HUES6 (cell line): ENCODE measurements around the gene ADGRD1.

Experiments used
- H3K27ac ChIP-seq: 2 replicates; pipeline ENCODE4 v1.7.0; 2013; ENCODE audit warnings: low read depth, mild to moderate bottlenecking, low read length, inconsistent platforms
- H3K27me3 ChIP-seq: 2 replicates; pipeline ENCODE4 v1.6.1; 2013; ENCODE audit warnings: low read length; ENCODE audit not compliant: control insufficient read depth, insufficient read depth
- H3K36me3 ChIP-seq: 2 replicates; pipeline ENCODE4 v1.6.1; 2013; ENCODE audit warnings: low read length; ENCODE audit not compliant: control insufficient read depth, insufficient read depth
- H3K4me1 ChIP-seq: 2 replicates; pipeline ENCODE4 v1.6.1; 2013; ENCODE audit warnings: low read length; ENCODE audit not compliant: control insufficient read depth, insufficient read depth
- H3K4me3 ChIP-seq: 2 replicates; pipeline ENCODE4 v1.5.1; 2013; ENCODE audit warnings: low read depth, low read length
- H3K9ac ChIP-seq: one replicate; pipeline ENCODE4 v1.6.1; 2013; ENCODE audit warnings: mild to moderate bottlenecking, low read length
- H3K9me3 ChIP-seq: 2 replicates; pipeline ENCODE4 v1.6.1; 2013; ENCODE audit warnings: low read depth, low read length; ENCODE audit not compliant: control insufficient read depth, insufficient read depth

Gene ADGRD1

DNA sequence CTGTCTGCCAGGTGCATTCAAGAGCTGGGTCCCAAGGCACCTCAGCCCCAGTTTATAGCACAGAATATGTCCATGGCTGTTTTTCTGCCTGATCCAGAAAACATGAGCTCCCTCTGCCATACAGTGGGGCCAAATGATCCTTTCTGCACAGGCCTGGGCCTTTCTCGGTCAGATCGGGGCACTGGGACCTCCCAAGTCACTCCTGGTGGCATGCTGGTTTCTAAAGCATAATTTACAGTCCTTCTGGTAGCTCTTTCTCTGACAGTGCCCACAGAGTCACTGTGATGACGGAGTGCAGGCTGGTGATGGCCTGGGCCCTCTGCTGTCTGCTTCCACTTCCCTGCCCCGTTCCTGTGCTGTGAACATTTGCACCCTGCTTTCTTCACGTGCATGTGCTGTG lies 99.2 kb downstream of the ADGRD1 start:
- no peaks in the 10 kb centered on the region; the same call in 1 of the 2 replicates for H3K27me3 ChIP-seq
- no peak overlapping the region for H3K27ac ChIP-seq
- no peaks in the 10 kb centered on the region for H3K9me3 ChIP-seq
- H3K4me3 ChIP-seq: no peak overlapping the region
- H3K36me3 ChIP-seq: no peaks in the 10 kb centered on the region
- no peak overlapping the region for H3K9ac ChIP-seq
- H3K4me1 ChIP-seq: no peaks in the 10 kb centered on the region

DNA sequence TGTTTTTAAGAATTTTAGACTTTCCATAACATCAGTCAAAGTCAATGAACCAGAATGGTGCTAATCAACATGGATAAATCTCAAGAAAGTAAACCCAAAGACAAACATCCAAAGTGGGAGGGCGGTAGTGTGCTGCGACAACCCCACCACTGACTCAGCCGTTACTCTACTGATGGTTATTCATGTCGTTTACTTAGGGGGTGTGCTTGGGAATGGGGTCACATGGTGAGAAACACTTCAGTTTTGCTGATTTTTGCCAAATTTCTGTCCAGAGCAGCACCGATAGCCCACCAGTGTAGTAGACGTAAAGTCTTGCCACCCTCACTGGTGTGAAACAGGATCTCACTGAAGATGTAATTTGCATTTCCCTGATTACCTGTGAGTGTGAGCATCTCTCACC lies 99.9 kb downstream of the ADGRD1 start:
- Histone ChIP-seq H3K36me3 (no peaks in the 10 kb centered on the region), H3K27me3 (no peaks in the 10 kb centered on the region; the same call in 1 of the 2 replicates), H3K27ac (no peak overlapping the region), H3K9me3 (no peaks in the 10 kb centered on the region), H3K9ac (no peak overlapping the region), H3K4me3 (no peak overlapping the region), H3K4me1 (no peaks in the 10 kb centered on the region)

DNA sequence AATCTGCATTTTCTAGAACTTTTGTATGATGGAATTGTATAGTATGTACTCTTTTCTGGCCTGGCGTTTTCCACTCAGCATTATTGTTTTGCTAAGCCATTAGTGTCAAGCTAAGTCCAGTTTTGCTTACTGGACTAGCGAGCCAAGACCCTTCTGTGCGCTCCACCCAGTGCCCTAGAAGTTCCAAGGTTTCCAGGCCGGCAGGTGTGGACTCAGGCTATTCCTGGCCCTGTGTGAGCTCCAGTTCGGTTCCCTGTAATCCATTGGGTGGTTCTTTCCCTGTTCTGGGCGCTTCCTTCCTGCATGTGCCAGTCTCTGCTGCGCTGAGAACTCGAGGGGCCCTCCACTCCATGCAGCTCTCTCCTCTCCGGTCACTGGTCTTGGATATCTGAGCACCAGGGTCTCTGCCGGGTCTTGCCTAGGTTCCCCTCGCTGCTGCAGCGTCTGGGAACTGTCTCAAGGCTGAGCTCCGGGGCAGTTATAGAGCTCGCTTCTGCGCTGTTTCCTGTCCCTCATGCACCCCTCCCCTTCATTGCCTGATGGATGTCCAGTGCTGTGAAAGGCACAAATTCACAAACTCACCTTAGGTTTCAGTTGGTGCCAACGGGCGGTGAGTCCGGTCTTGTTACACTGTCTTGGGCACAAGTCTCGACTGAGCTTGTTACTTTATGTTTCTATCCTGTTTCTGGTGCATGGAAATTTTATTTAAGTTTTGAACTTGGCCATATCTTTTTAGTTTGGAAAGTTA lies 100.8 kb downstream of the ADGRD1 start:
- no peaks in the 10 kb centered on the region for H3K4me1 ChIP-seq
- no peak overlapping the region for H3K4me3 ChIP-seq
- no peak overlapping the region for H3K27ac ChIP-seq
- no peaks in the 10 kb centered on the region for H3K9me3 ChIP-seq
- H3K36me3 ChIP-seq: no peaks in the 10 kb centered on the region
- H3K27me3 ChIP-seq: no peaks in the 10 kb centered on the region; the same call in 1 of the 2 replicates
- H3K9ac ChIP-seq: no peak overlapping the region

DNA sequence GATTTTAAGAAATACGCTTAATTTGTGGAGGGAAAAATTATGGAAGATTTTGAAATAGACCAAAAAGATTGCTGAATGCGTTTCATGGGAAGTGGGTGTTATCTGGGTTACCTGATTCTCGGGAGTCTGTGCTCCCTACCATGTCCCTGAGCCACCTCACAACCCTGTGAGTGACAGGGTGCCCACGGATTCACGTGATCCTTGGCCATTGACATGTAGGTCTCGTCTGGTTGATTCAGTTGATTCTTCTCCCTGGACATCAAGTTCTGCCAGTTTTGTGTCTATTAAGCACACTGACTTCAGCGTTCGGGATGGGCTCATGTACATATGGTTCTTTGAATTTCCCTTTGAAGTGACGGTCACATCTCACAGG lies 101.4 kb downstream of the ADGRD1 start:
- H3K27me3 ChIP-seq: no peaks in the 10 kb centered on the region; the same call in 1 of the 2 replicates
- no peaks in the 10 kb centered on the region for H3K4me1 ChIP-seq
- no peak overlapping the region for H3K9ac ChIP-seq
- H3K9me3 ChIP-seq: no peaks in the 10 kb centered on the region
- H3K27ac ChIP-seq: no peak overlapping the region
- H3K4me3 ChIP-seq: no peak overlapping the region
- H3K36me3 ChIP-seq: no peaks in the 10 kb centered on the region

DNA sequence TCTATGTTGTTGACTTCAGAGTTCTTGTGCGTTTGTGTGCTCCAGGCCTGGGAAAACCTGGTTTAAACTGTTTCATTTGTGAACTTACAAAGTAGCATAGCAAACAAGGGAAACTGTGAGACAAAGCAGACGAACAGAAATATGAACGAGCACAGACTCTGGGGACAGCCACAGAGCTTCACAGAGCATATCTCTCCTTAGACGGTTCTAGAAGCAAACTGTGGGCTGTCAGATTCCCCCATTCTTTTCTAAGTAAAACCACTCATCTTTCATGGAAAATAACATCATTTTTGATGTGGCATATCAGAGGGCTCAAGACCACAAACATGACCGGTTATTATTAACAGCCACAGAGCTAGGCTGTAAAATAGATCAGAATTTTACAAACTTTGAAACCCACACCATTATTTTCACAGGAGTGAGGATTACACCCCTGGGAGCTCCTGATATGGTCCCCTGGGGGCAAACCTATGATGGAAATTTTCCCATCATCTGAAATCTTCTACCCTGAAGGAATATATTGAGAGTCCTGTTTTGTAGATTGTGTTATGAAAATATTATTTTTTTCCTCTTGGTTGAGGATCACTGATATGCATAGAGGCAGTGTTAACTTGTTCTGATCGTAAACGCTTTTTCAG lies 102.0 kb downstream of the ADGRD1 start:
- Histone ChIP-seq H3K9ac (no peak overlapping the region), H3K4me3 (no peak overlapping the region), H3K36me3 (no peaks in the 10 kb centered on the region), H3K4me1 (no peaks in the 10 kb centered on the region), H3K9me3 (no peaks in the 10 kb centered on the region), H3K27me3 (no peaks in the 10 kb centered on the region; the same call in 1 of the 2 replicates), H3K27ac (no peak overlapping the region)

DNA sequence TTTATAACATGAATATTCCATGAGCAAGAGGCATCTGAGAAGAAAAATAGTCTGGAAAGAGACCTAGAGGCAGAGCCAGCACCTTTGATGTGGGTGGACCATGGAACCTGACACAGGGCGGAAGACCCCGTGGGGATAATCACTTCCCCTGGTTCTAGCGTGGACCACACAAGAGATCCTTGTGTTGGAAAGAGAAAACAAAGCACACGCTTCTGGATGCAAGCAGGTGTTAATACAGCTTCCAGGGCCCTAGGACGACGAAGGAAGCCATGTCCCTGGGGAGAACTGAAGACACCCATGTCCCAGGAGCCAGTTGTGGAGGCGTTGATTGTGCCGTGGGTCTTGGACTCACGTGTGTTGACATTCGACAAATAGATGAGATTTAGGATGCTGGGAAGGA lies 102.9 kb downstream of the ADGRD1 start:
- H3K9me3 ChIP-seq: no peaks in the 10 kb centered on the region
- no peak overlapping the region for H3K4me3 ChIP-seq
- no peaks in the 10 kb centered on the region; the same call in 1 of the 2 replicates for H3K27me3 ChIP-seq
- H3K9ac ChIP-seq: no peak overlapping the region
- H3K27ac ChIP-seq: no peak overlapping the region
- H3K4me1 ChIP-seq: no peaks in the 10 kb centered on the region
- no peaks in the 10 kb centered on the region for H3K36me3 ChIP-seq

DNA sequence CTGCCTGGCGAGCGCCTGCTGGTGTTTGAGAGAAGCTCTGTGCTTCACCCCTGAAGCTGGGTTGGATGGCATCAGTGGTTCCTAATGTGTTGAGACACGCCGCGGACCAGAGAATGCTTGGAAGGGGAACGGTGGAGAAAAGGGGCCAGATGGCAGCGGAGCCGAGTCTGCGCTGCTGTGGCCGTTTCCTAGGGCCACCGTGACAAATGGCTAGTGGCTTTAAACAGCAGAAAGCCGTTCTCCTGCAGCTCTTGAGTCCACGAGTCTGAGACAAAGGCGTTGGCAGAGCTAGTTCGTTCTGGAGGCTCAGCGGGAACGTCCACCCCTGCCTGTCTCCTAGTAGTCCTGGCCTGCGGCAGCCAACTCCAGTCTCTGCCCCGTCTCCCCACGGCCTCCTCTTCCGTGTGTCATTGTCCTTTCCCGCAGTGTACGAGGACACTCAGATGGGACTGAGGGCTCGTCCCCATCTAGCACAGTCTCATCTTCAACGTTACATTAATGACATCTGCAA lies 103.6 kb downstream of the ADGRD1 start:
- no peaks in the 10 kb centered on the region for H3K4me1 ChIP-seq
- no peaks in the 10 kb centered on the region; the same call in 1 of the 2 replicates for H3K27me3 ChIP-seq
- no peak overlapping the region for H3K27ac ChIP-seq
- H3K36me3 ChIP-seq: no peaks in the 10 kb centered on the region
- H3K4me3 ChIP-seq: no peak overlapping the region
- no peaks in the 10 kb centered on the region for H3K9me3 ChIP-seq
- H3K9ac ChIP-seq: no peak overlapping the region

DNA sequence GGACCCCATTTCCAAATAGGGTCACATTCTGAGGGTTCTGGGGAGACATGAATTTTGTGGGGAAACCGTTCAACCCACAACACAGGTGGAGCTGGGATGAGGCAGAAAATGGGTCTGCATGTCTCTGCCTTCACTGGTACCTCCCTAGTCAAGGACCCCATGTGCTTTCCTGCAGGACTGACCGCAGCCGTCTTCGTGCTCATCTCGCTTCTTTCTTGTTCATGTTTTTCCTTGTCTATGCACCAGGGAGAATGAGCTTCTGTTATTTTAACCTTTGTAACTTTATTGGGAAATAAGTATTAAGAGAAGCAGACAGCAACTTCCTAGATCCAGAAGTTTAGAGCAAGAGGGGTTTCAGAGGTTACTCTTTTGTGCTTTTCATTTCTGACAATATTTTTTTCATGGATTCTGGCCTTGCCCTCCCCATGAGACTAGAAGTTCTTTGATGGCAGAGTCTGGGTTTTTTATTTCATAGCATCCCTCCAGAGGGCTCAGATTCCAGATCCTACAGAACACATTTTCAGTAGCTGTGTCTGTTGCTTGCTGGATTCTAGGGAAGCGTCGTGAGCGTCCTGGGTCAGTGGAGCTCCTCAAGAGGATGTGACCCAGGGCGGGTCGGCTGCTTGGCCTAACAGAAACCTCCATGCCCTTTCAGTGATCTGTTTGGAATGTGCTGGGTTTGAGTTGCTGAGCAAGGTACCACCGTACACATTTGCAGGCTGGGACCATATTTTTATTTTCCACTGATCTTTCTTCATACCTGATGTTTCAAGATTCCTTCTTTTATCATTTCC lies 104.2 kb downstream of the ADGRD1 start:
- Histone ChIP-seq H3K4me3 (no peak overlapping the region), H3K27ac (no peak overlapping the region), H3K9ac (no peak overlapping the region), H3K4me1 (no peaks in the 10 kb centered on the region), H3K27me3 (no peaks in the 10 kb centered on the region; the same call in 1 of the 2 replicates), H3K36me3 (no peaks in the 10 kb centered on the region), H3K9me3 (no peaks in the 10 kb centered on the region)

DNA sequence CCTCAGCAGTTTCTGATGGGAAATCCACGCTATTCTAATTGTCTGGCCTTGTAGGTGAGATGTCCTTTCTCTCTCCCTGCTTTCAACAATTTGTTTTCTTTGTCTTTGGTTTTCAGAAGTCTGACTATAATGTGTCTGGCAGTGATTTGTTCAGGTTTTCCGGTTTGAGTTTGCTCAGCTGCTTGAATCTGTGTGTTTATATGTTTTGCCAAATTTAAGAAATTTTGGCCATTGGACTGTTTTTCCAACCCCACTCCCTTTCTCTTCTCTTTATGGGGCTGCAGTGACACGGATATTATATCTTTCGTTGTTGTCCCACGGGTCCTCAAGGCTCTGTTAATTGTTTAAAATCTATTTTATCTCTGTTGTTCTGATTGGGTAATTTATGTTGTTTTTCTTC lies 105.0 kb downstream of the ADGRD1 start:
- Histone ChIP-seq H3K4me3 (no peak overlapping the region), H3K36me3 (no peaks in the 10 kb centered on the region), H3K27me3 (no peaks in the 10 kb centered on the region; the same call in 1 of the 2 replicates), H3K4me1 (no peaks in the 10 kb centered on the region), H3K27ac (no peak overlapping the region), H3K9ac (no peak overlapping the region), H3K9me3 (no peaks in the 10 kb centered on the region)

DNA sequence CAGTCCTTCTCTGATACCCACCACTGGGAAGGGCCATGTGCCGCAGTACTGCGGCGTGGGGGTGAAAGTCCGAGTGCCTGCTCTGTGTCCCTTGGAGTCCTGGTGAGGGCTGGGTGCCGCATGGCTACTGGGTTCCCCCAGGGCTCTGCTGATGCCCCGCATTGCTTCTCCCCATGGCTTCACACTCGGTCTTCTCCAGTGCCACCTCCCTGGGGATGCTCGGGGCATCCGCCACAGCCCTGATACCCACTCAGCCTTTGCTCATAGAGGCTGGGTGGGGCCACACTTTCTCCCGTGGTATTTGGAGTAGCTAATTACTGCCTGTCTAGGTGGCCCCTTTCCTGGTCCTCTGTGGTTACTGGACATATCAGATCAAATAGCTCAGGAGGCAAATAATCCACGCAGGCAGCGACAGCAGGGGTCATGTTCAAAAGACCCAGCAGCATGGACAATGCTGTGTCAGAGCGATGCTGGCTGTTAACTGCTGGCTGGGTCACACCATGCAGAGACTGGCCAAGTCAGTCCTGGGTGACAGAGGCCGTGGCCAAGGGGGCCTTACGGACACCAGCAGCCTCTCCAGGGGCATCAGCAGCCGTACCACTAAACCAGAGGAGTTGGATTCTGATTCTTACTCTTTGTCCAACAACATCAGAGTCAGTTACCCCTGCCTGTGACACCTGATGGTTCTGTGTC lies 106.5 kb downstream of the ADGRD1 start:
- Histone ChIP-seq H3K9ac (no peak overlapping the region), H3K27me3 (no peaks in the 10 kb centered on the region), H3K4me1 (no peaks in the 10 kb centered on the region), H3K27ac (no peak overlapping the region), H3K9me3 (no peaks in the 10 kb centered on the region), H3K4me3 (no peak overlapping the region), H3K36me3 (no peaks in the 10 kb centered on the region)
